Testis (tissue), 3 donors: ENCODE measurements around the gene FBXL19. TPM values are rescaled to one million over a fixed set of nuclear protein-coding genes. Genes with fewer than 3 reads are reported as not detected.
A peak's percentile ranks its signal among the peaks of the same experiment; 100 is the strongest.

ENCODE experiments used
- DNase-seq: peaks from one replicate; pipeline ENCODE4 v3.0.0-alpha.2; 2019
- H3K27ac ChIP-seq, 2 donors: fragments of 200-600 bp; sonication (generic); one replicate each; pipeline ENCODE4 v1.5.1; 2019
- H3K27me3 ChIP-seq: fragments of 200-600 bp; sonication (generic); one replicate; pipeline ENCODE4 v1.5.1; 2019
- H3K36me3 ChIP-seq: fragments of 200-600 bp; sonication (generic); one replicate; pipeline ENCODE4 v1.5.1; 2017; ENCODE audit warnings: low read depth; ENCODE audit errors: missing control alignments
- H3K4me1 ChIP-seq: fragments of 200-600 bp; sonication (generic); one replicate; pipeline ENCODE4 v1.5.1; 2019
- H3K4me3 ChIP-seq, 2 donors: fragments of 200-600 bp; sonication (generic); one replicate each; pipeline ENCODE4 v1.5.1; 2017 to 2019
- H3K9me3 ChIP-seq: fragments of 200-600 bp; sonication (generic); one replicate; pipeline ENCODE4 v1.5.1; 2017
- POLR2A ChIP-seq: fragments of 450-650 bp; IDR thresholded peaks from one replicate; pipeline ENCODE4 v1.6.1; 2017; ENCODE audit warnings: antibody characterized with exemption, mild to moderate bottlenecking, moderate library complexity
- WGBS, 2 donors: methylation state at CpG; one replicate each; pipeline ENCODE4 v1.1.5; 2018; 5-methylcytosine and 5-hydroxymethylcytosine counted together
- intact Hi-C: fragments of 100-400 bp; cut with DNase I; formaldehyde crosslinking; loops from one replicate; pipeline ENCODE4 v1.15.1; 2023; ENCODE audit warnings: low total_unique reads
- polyA plus RNA-seq: library from polyadenylated mRNA; stranded (reverse); fragments of 350-450 nt; fragmentation: Illumina TruSeq; extraction: RNeasy Lipid Tissue Mini Kit (QIAGEN cat#74804); gene quantifications from one replicate; pipeline ENCODE4 v1.2.3, GENCODE V29; 2014; ENCODE audit warnings: low read depth, low replicate concordance; ENCODE audit not compliant: insufficient read depth
- total RNA-seq, 2 donors: library from RNA; depleted of rRNA; stranded (reverse); fragments of >200 nt; gene quantifications; one replicate each; pipeline ENCODE4 v1.2.3, GENCODE V29; 2016
- TF ChIP-seq, protein P1 (sequence below), 3 experiments: fragments of 450-650 bp in 2 of 3; fragments of 200-600 bp in 1 of 3; sonication (generic) in 1 of 3; IDR thresholded peaks; one replicate each; pipeline ENCODE4 v1.5.1; 2016 to 2019; ENCODE audit warnings: antibody characterized with exemption in 3 of 3, mild to moderate bottlenecking in 2 of 3, moderate library complexity in 1 of 3

The FBXL19 gene
- total and polyA plus RNA-seq, 3 donors from 2014 or later = 47.0 to 149 (median 142) TPM

DNA sequence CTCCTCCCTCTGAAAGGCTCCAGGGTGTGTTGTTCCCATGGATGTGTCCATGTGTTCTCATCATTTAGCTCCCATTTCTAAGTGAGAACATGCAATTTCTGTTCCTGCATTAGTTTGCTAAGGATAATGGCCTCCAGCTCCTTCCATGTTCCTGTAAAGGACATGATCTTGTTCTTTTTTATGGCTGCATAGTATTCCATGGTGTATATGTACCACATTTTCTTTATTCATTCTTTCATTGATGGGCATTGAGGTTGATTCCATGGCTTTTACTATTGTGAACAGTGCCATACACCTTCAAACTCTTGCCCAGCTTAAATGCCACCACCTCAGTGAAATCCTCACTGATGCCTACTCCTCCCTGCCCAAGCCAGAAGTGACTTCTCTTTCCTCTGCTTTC lies 21.0 kb downstream of the FBXL19 start:
- no peak overlapping the region for H3K4me3 ChIP-seq
- TF ChIP-seq POLR2A = no peak
- H3K27me3 ChIP-seq = no peaks in the 10 kb centered on the region
- no peaks in the 10 kb centered on the region for H3K9me3 ChIP-seq
- no peaks in the 10 kb centered on the region for H3K36me3 ChIP-seq
- intact Hi-C loops = no loop called here
- no peak for DNase-seq
- H3K4me1 ChIP-seq = peaks cover 12% of the 10 kb centered on the region
- H3K27ac ChIP-seq = no peak overlapping the region

DNA sequence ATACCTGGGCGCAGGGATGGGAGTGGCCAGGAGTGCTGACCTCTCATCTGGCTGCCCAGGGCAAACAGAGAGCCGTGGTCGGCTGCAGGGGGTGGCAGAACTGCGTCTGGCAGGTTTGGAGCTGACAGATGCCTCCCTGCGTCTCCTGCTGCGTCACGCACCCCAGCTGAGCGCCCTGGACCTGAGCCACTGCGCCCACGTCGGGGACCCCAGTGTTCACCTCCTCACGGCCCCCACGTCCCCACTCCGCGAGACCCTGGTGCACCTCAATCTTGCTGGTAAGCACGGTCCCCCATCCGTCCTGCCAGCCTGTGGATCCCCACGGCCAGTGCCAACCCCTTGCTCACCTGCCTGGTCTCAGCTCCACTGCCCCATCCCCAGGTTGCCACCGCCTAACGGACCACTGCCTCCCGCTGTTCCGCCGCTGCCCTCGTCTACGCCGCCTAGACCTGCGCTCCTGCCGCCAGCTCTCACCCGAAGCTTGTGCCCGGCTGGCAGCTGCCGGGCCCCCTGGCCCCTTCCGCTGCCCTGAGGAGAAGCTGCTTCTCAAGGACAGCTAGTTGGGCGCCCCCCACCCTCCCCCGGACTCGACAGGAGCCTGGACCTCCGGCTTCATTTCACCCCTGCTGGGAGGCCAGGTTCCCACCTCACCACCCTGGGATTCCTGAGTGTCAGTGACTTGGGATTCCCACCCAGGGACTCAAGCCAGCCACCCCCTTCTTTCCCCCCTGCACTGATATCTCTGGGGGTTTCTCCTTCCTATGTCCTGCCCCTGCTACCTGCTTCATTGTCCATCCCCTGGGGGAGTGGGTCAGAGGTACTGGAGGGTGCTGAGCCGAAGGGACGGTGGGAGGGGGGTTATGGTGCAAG lies 23.5 kb downstream of the FBXL19 start:
- Histone ChIP-seq H3K27ac (peak overlapping the region in 1 of 2 donors; percentile 97), H3K27me3 (no peaks in the 10 kb centered on the region), H3K4me1 (peaks cover 23% of the 10 kb centered on the region), H3K36me3 (no peaks in the 10 kb centered on the region), H3K9me3 (no peaks in the 10 kb centered on the region), H3K4me3 (no peak overlapping the region)
- WGBS, 2 donors = 71 to 83% methylated on average over 28 to 38 of the region's 38 CpGs
- DNase-seq = no peak
- intact Hi-C loops = no loop called here
- TF ChIP-seq POLR2A = no peak
- TF ChIP-seq, protein P1, sequence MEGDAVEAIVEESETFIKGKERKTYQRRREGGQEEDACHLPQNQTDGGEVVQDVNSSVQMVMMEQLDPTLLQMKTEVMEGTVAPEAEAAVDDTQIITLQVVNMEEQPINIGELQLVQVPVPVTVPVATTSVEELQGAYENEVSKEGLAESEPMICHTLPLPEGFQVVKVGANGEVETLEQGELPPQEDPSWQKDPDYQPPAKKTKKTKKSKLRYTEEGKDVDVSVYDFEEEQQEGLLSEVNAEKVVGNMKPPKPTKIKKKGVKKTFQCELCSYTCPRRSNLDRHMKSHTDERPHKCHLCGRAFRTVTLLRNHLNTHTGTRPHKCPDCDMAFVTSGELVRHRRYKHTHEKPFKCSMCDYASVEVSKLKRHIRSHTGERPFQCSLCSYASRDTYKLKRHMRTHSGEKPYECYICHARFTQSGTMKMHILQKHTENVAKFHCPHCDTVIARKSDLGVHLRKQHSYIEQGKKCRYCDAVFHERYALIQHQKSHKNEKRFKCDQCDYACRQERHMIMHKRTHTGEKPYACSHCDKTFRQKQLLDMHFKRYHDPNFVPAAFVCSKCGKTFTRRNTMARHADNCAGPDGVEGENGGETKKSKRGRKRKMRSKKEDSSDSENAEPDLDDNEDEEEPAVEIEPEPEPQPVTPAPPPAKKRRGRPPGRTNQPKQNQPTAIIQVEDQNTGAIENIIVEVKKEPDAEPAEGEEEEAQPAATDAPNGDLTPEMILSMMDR (IDR thresholded peaks at IDR 0.05) = no peak

DNA sequence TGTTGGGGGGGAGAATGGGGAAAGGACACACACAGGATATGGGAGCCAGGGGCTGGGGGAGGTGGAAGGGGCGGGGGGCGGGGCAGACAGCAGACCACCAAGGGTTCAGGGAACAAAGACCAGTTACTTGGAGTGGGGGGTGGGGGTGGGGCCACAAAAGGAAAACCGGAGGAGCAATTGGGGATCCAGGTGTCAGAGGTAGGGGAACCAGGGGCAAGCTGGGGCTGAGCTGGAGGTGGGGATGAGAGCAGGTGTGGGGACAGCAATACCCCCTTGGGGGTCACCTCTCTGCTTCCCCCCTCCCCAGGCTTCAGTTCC lies 24.1 kb downstream of the FBXL19 start:
- H3K4me3 ChIP-seq = peak overlapping the region; percentile 90 to 98
- peaks cover 22% of the 10 kb centered on the region for H3K4me1 ChIP-seq
- peak overlapping the region; percentile 83 to 97 for H3K27ac ChIP-seq
- H3K27me3 ChIP-seq = no peaks in the 10 kb centered on the region
- intact Hi-C loops = no loop called here
- WGBS, 2 donors = 37 to 54% methylated on average over 3 of the region's 3 CpGs
- no peaks in the 10 kb centered on the region for H3K9me3 ChIP-seq
- no peak for DNase-seq
- TF ChIP-seq, protein P1 (IDR thresholded peaks at IDR 0.05) = no peak
- TF ChIP-seq POLR2A = no peak
- H3K36me3 ChIP-seq = no peaks in the 10 kb centered on the region

DNA sequence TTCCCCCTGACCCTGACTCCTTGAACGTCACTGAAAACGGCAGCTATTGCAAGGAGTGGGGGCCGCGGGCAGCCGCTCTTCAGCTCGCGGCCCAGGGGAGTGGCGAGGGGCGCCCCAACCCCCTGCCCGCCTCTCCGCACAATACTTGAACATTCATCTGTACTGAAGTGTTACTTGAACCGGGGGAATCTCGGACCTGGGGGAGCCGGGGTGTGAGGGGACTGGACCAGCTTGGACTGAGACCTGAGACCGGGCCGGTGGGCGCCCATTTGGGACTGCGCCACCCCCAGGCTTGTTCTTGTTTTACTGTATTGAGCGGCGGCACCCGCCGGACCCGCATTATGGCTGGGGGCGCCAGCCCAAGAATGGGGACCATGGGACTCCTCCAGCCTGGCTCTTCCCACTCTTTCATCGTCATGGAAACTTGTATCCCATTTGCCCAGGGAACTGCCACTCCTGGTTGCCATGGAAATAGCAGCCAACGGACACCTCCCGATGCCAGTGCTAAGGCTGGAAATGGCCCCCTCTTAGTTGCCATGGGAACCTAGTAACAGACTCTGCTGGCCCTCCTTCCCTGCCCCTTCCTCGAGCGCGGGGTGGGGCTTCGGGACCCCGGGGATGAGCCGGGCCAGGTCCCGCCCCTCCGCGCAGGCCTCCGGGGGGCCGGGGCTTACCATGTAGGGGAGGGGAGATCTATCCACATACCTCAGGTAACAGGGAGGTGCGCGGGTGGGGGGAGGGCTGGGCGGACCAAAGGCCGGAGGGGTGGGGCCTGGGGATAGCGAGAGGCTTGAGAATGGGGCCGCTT lies 24.7 kb downstream of the FBXL19 start:
- peak overlapping the region; percentile 90 to 98 for H3K4me3 ChIP-seq
- H3K27me3 ChIP-seq = no peaks in the 10 kb centered on the region
- no peaks in the 10 kb centered on the region for H3K9me3 ChIP-seq
- no peaks in the 10 kb centered on the region for H3K36me3 ChIP-seq
- peak; percentile 98 for DNase-seq
- peak overlapping the region; percentile 92 to 97 for H3K27ac ChIP-seq
- intact Hi-C loops = no loop called here
- WGBS, 2 donors = 15 to 32% methylated on average over 28 to 44 of the region's 44 CpGs
- peaks cover 24% of the 10 kb centered on the region for H3K4me1 ChIP-seq
- TF ChIP-seq, protein P1 (IDR thresholded peaks at IDR 0.05) = no peak
- TF ChIP-seq POLR2A = no peak
